Left ventricle myocardium inferior (tissue), 1 donor: ENCODE results near the gene ADCY3. TPM values are rescaled to one million over a fixed set of nuclear protein-coding genes. Genes with fewer than 3 reads are reported as not detected.

ENCODE experiments used
- DNase-seq: peaks from one replicate; pipeline ENCODE4 v3.0.0-alpha.2; 2020
- H3K27ac ChIP-seq: fragments of 200-600 bp; replicated peaks from 2 replicates; pipeline ENCODE4 v1.8.0; 2021
- H3K27me3 ChIP-seq: fragments of 200-600 bp; 2 replicates; pipeline ENCODE4 v1.8.0; 2021; ENCODE audit warnings: low read depth
- H3K36me3 ChIP-seq: fragments of 200-600 bp; 2 replicates; pipeline ENCODE4 v1.8.0; 2021
- H3K4me1 ChIP-seq: fragments of 200-600 bp; 2 replicates; pipeline ENCODE4 v1.8.0; 2021
- H3K4me3 ChIP-seq: fragments of 200-600 bp; 2 replicates; pipeline ENCODE4 v1.8.0; 2021; ENCODE audit warnings: mild to moderate bottlenecking, moderate library complexity
- H3K9me3 ChIP-seq: fragments of 200-600 bp; replicated peaks from 2 replicates; pipeline ENCODE4 v1.8.0; 2021
- CTCF ChIP-seq: fragments of 200-600 bp; IDR thresholded peaks from 2 replicates; pipeline ENCODE4 v1.8.0; 2021; ENCODE audit warnings: antibody characterized with exemption, mild to moderate bottlenecking, borderline replicate concordance
- intact Hi-C: fragments of 100-400 bp; cut with micrococcal nuclease; formaldehyde crosslinking; loops from one replicate; pipeline ENCODE4 v1.11.0; 2022
- total RNA-seq: library from RNA; stranded (reverse); fragmentation: NEBNext Ultra II Directional; extraction: Animal tissue kit (Norgen Biotek cat#: 25700); gene quantifications from one replicate; pipeline ENCODE4 v1.2.1, GENCODE V29; 2021
- donor health status: DM: no; HTN: yes; CAD: no; lungs with severe emphysema.

The ADCY3 gene
- total RNA-seq, 1 donor from 2014 or later: 12.8 TPM

- no peak for TF ChIP-seq CTCF
- no peak for DNase-seq
- no peaks in the 10 kb centered on the region for H3K27me3 ChIP-seq
- peaks cover 29% of the 10 kb centered on the region for H3K4me1 ChIP-seq
- H3K27ac ChIP-seq: no peak overlapping the region
- peaks cover 81% of the 10 kb centered on the region for H3K36me3 ChIP-seq
- intact Hi-C loops: no loop called here
- no peak overlapping the region for H3K4me3 ChIP-seq
- H3K9me3 ChIP-seq: peaks cover 12% of the 10 kb centered on the region
Measured at GRCh38 chr2:24957976-24958375, 37.9 kb upstream of the ADCY3 start.

- no peak for TF ChIP-seq CTCF
- DNase-seq: no peak
- H3K27ac ChIP-seq: no peak overlapping the region
- peaks cover 81% of the 10 kb centered on the region for H3K36me3 ChIP-seq
- no peaks in the 10 kb centered on the region for H3K27me3 ChIP-seq
- no peak overlapping the region for H3K4me3 ChIP-seq
- intact Hi-C loops: no loop called here
- peaks cover 29% of the 10 kb centered on the region for H3K4me1 ChIP-seq
- peaks cover 12% of the 10 kb centered on the region for H3K9me3 ChIP-seq
Measured at GRCh38 chr2:24957221-24957620, 37.2 kb upstream of the ADCY3 start.

GRCh38 chr2:24955921-24956320, 35.9 kb upstream of the ADCY3 start:
- Histone ChIP-seq H3K36me3 (peaks cover 83% of the 10 kb centered on the region), H3K4me3 (no peak overlapping the region), H3K4me1 (peaks cover 29% of the 10 kb centered on the region), H3K27me3 (no peaks in the 10 kb centered on the region), H3K27ac (no peak overlapping the region), H3K9me3 (peaks cover 12% of the 10 kb centered on the region)
- intact Hi-C loops: no loop called here
- TF ChIP-seq CTCF: no peak
- no peak for DNase-seq

GRCh38 chr2:24955232-24955631, 35.2 kb upstream of the ADCY3 start:
- Histone ChIP-seq H3K4me1 (peaks cover 28% of the 10 kb centered on the region), H3K9me3 (peaks cover 12% of the 10 kb centered on the region), H3K27ac (no peak overlapping the region), H3K27me3 (no peaks in the 10 kb centered on the region), H3K4me3 (no peak overlapping the region), H3K36me3 (peaks cover 90% of the 10 kb centered on the region)
- TF ChIP-seq CTCF: no peak
- intact Hi-C loops: no loop called here
- no peak for DNase-seq

- no peak for DNase-seq
- Histone ChIP-seq H3K4me3 (no peak overlapping the region), H3K4me1 (peaks cover 13% of the 10 kb centered on the region), H3K27ac (no peak overlapping the region), H3K27me3 (no peaks in the 10 kb centered on the region), H3K36me3 (peaks cover 79% of the 10 kb centered on the region), H3K9me3 (peaks cover 5% of the 10 kb centered on the region)
- TF ChIP-seq CTCF: no peak
- intact Hi-C loops: no loop called here
Measured at GRCh38 chr2:24950102-24950501, 30.1 kb upstream of the ADCY3 start.

- no peak for TF ChIP-seq CTCF
- DNase-seq: no peak
- peaks cover 13% of the 10 kb centered on the region for H3K4me1 ChIP-seq
- no peaks in the 10 kb centered on the region for H3K9me3 ChIP-seq
- H3K27me3 ChIP-seq: no peaks in the 10 kb centered on the region
- H3K36me3 ChIP-seq: peaks cover 63% of the 10 kb centered on the region
- H3K27ac ChIP-seq: no peak overlapping the region
- intact Hi-C loops: no loop called here
- no peak overlapping the region for H3K4me3 ChIP-seq
Measured at GRCh38 chr2:24948506-24948905, 28.5 kb upstream of the ADCY3 start.
